H1 (cell line): ENCODE results near the gene CASQ2. TPM values are rescaled to one million over a fixed set of nuclear protein-coding genes. Genes with fewer than 3 reads are reported as not detected.

Experiments
- CTCF ChIA-PET: fragments of 300-600 bp; sonication (Branson Sonifier 250); formaldehyde crosslinking; loops from one replicate; lab custom pipeline; 2021; ENCODE audit not compliant: partially characterized antibody; lab: Charles Lee
- POLR2A ChIA-PET: fragments of 300-600 bp; sonication (Branson Sonifier 250); formaldehyde crosslinking; loops from one replicate; lab custom pipeline; 2021; ENCODE audit warnings: inconsistent platforms; ENCODE audit not compliant: partially characterized antibody; lab: Charles Lee
- DNase-seq, 2 experiments: peaks; one replicate each; pipeline versions ENCODE4 v3.0.0 to v3.0.0-alpha.2; 2010 to 2022; ENCODE audit warnings: low spot score in 2 of 2, low read depth in 1 of 2, mixed read lengths in 1 of 2
- FAIRE-seq: peaks from 2 replicates; lab custom pipeline; 2011; peaks lifted over from hg19 to GRCh38; lab: Jason Lieb, UNC
- H2AFZ ChIP-seq: 2 replicates; pipeline ENCODE4 v1.8.1; 2012; ENCODE audit warnings: low read length, inconsistent platforms
- H2AK5ac ChIP-seq: 2 replicates; pipeline ENCODE4 v1.6.1; 2013; ENCODE audit warnings: low read depth, low read length
- H2BK120ac ChIP-seq: replicated peaks from 2 replicates; pipeline ENCODE3; 2013; ENCODE audit warnings: low read depth, low read length, inconsistent platforms
- H2BK12ac ChIP-seq: 2 replicates; pipeline ENCODE4 v1.6.1; 2013; ENCODE audit warnings: low read depth, low read length
- H2BK15ac ChIP-seq: 2 replicates; pipeline ENCODE4 v1.6.1; 2013; ENCODE audit warnings: low read length
- H2BK20ac ChIP-seq: 2 replicates; pipeline ENCODE4 v1.6.1; 2013; ENCODE audit warnings: low read length
- H2BK5ac ChIP-seq: 2 replicates; pipeline ENCODE4 v1.6.1; 2013; ENCODE audit warnings: low read depth, low read length
- H3K14ac ChIP-seq: 2 replicates; pipeline ENCODE4 v1.6.1; 2013; ENCODE audit warnings: inconsistent platforms; ENCODE audit not compliant: insufficient read length
- H3K18ac ChIP-seq: 2 replicates; pipeline ENCODE4 v1.6.1; 2013; ENCODE audit warnings: low read length; ENCODE audit errors: extremely low read depth
- H3K23ac ChIP-seq: 2 replicates; pipeline ENCODE4 v1.6.1; 2013; ENCODE audit warnings: inconsistent platforms; ENCODE audit not compliant: insufficient read length
- H3K23me2 ChIP-seq: 2 replicates; pipeline ENCODE4 v1.6.1; 2013; ENCODE audit warnings: low read depth, low read length
- H3K27ac ChIP-seq: 2 replicates; pipeline ENCODE4 v1.6.1; 2011; ENCODE audit warnings: low read depth, low read length, inconsistent platforms
- H3K27me3 ChIP-seq, 4 experiments: replicated peaks in 1 of 4; 1 replicate in 1 of 4; 2 replicates in 3 of 4; pipeline versions ENCODE4 v1.6.1 to v1.8.1; 2011 to 2013; ENCODE audit warnings: low read length in 3 of 4, mild to moderate bottlenecking in 3 of 4, inconsistent platforms in 2 of 4, mixed read lengths in 2 of 4, moderate library complexity in 1 of 4; ENCODE audit not compliant: control insufficient read depth in 3 of 4, insufficient read depth in 3 of 4; ENCODE audit errors: extremely low read depth in 1 of 4
- H3K36me3 ChIP-seq, 4 experiments: 2 replicates each; pipeline versions ENCODE4 v1.6.1 to v1.8.1; 2011 to 2013; ENCODE audit warnings: mild to moderate bottlenecking in 4 of 4, low read length in 3 of 4, moderate library complexity in 2 of 4, control low read depth in 1 of 4, inconsistent platforms in 1 of 4; ENCODE audit not compliant: insufficient read depth in 4 of 4, control insufficient read depth in 2 of 4
- H3K4ac ChIP-seq: replicated peaks from 2 replicates; pipeline ENCODE3; 2013; ENCODE audit warnings: low read length, low read depth, mixed read lengths, inconsistent platforms; ENCODE audit not compliant: insufficient read length
- H3K4me1 ChIP-seq, 4 experiments: replicated peaks in 1 of 4; 1 replicate in 1 of 4; 2 replicates in 3 of 4; pipeline versions ENCODE4 v1.6.1 to v1.8.1; 2011 to 2013; ENCODE audit warnings: low read length in 3 of 4, inconsistent platforms in 2 of 4, mixed read lengths in 1 of 4; ENCODE audit not compliant: insufficient read depth in 4 of 4, control insufficient read depth in 3 of 4
- H3K4me2 ChIP-seq, 2 experiments: 2 replicates each; pipeline versions ENCODE4 v1.6.1 to v1.8.1; 2011 to 2013; ENCODE audit warnings: low read depth in 2 of 2, low read length in 2 of 2, control low read depth in 1 of 2, inconsistent platforms in 1 of 2, mild to moderate bottlenecking in 1 of 2; ENCODE audit not compliant: insufficient read depth in 1 of 2
- H3K4me3 ChIP-seq, 4 experiments: fragments of 200-600, 300-600 bp in 1 of 4; sonication (generic), shearing (Covaris generic), sonication (Bioruptor Twin) in 1 of 4; 2 replicates each; pipeline versions ENCODE4 v1.5.1 to v1.8.1; 2011 to 2016; ENCODE audit warnings: low read length in 4 of 4, low read depth in 3 of 4, control low read depth in 2 of 4, inconsistent platforms in 2 of 4, mild to moderate bottlenecking in 2 of 4, mixed read lengths in 1 of 4, moderate library complexity in 1 of 4; ENCODE audit not compliant: insufficient read depth in 2 of 4; ENCODE audit errors: extremely low read depth in 1 of 4
- H3K56ac ChIP-seq: replicated peaks from 2 replicates; pipeline ENCODE3; 2013; ENCODE audit warnings: low read depth, mild to moderate bottlenecking, mixed read lengths, low read length, inconsistent platforms; ENCODE audit not compliant: insufficient read length
- H3K79me1 ChIP-seq: 2 replicates; pipeline ENCODE4 v1.6.1; 2013; ENCODE audit warnings: low read depth, low read length, control low read depth
- H3K79me2 ChIP-seq, 2 experiments: 2 replicates each; pipeline versions ENCODE4 v1.6.1 to v1.8.1; 2012 to 2013; ENCODE audit warnings: low read length in 2 of 2, mild to moderate bottlenecking in 2 of 2, inconsistent platforms in 1 of 2; ENCODE audit not compliant: insufficient read depth in 2 of 2, control insufficient read depth in 1 of 2
- H3K9ac ChIP-seq, 4 experiments: replicated peaks in 1 of 4; 1 replicate in 1 of 4; 2 replicates in 3 of 4; pipeline versions ENCODE4 v1.6.1 to v1.8.1; 2011 to 2013; ENCODE audit warnings: low read depth in 3 of 4, low read length in 3 of 4, control low read depth in 2 of 4, mild to moderate bottlenecking in 2 of 4, moderate library complexity in 2 of 4, inconsistent platforms in 1 of 4; ENCODE audit errors: extremely low read depth in 1 of 4
- H3K9me3 ChIP-seq, 2 experiments: 2 replicates each; pipeline versions ENCODE4 v1.6.1 to v1.8.1; 2012 to 2013; ENCODE audit warnings: mild to moderate bottlenecking in 2 of 2, moderate library complexity in 2 of 2, control low read depth in 1 of 2, inconsistent platforms in 1 of 2, low read depth in 1 of 2, low read length in 1 of 2, mixed read lengths in 1 of 2; ENCODE audit not compliant: insufficient read depth in 2 of 2
- H4K20me1 ChIP-seq, 2 experiments: replicated peaks in 1 of 2; 2 replicates each; pipeline versions ENCODE3 to v1.8.1; 2011 to 2013; ENCODE audit warnings: inconsistent platforms in 2 of 2, low read length in 2 of 2, mild to moderate bottlenecking in 1 of 2; ENCODE audit not compliant: insufficient read depth in 2 of 2, control insufficient read depth in 1 of 2
- H4K5ac ChIP-seq: 2 replicates; pipeline ENCODE4 v1.6.1; 2013; ENCODE audit warnings: low read length, low read depth, mixed read lengths, inconsistent platforms; ENCODE audit not compliant: insufficient read length
- H4K8ac ChIP-seq: 2 replicates; pipeline ENCODE4 v1.8.0; 2013; ENCODE audit warnings: mild to moderate bottlenecking, moderate library complexity, low read length, inconsistent platforms; ENCODE audit not compliant: insufficient read depth; ENCODE audit errors: extremely low read depth
- H4K91ac ChIP-seq: replicated peaks from 2 replicates; pipeline ENCODE3; 2013; ENCODE audit warnings: low read length, mixed read lengths, inconsistent platforms; ENCODE audit not compliant: insufficient read length
- HDAC2 ChIP-seq, 2 experiments: fragments of 300-600 bp in 1 of 2; sonication (generic) in 1 of 2; IDR thresholded peaks; 2 replicates each; pipeline ENCODE4 v1.6.1; 2011 to 2012; ENCODE audit warnings: low read depth in 2 of 2, low read length in 2 of 2, mild to moderate bottlenecking in 2 of 2, moderate library complexity in 2 of 2, borderline replicate concordance in 1 of 2, inconsistent platforms in 1 of 2
- KDM4A ChIP-seq: IDR thresholded peaks from one replicate; pipeline ENCODE4 v1.7.1; 2012; ENCODE audit warnings: low read depth, mild to moderate bottlenecking, moderate library complexity, low read length, inconsistent platforms; ENCODE audit not compliant: severe bottlenecking
- WGBS, 2 experiments: shearing (Covaris generic) in 1 of 2; methylation state at CpG; one replicate each; pipeline versions ENCODE4 v1.1.6 to v1.1.7; 2013 to 2015; ENCODE audit warnings: low lambda C conversion rate in 2 of 2, mixed read lengths in 2 of 2, inconsistent platforms in 1 of 2, low coverage in 1 of 2, missing lambda C conversion rate in 1 of 2; ENCODE audit not compliant: insufficient replicate concordance in 2 of 2, insufficient coverage in 1 of 2, insufficient read length in 1 of 2; ENCODE audit errors: extremely low coverage in 1 of 2, missing lambda C conversion rate in 1 of 2; 5-methylcytosine and 5-hydroxymethylcytosine counted together
- polyA plus RNA-seq, 7 experiments: library from polyadenylated mRNA; depleted of rRNA in 3 of 7; stranded (reverse) in 5 of 7; unstranded in 2 of 7; fragments of >200 nt in 5 of 7; fragments of 200-250 nt in 2 of 7; gene quantifications; 1 replicate in 5 of 7; 2 replicates in 1 of 7; 4 replicates in 1 of 7; pipeline versions ENCODE4 v1.2.1 to v1.2.3, GENCODE V29; 2011 to 2013; ENCODE audit warnings: missing spikeins in 2 of 7, mixed read lengths in 2 of 7
- total RNA-seq: library from RNA; stranded (reverse); fragmentation: NEBNext Ultra II Directional; extraction: Animal tissue kit (Norgen Biotek cat#: 25700); gene quantifications from 2 replicates; pipeline ENCODE4 v1.2.1, GENCODE V29; 2021
- TF ChIP-seq, protein P1 (sequence below): IDR thresholded peaks from 2 replicates; pipeline ENCODE4 v1.6.1; 2012; ENCODE audit warnings: inconsistent platforms

The CASQ2 gene
- total and polyA plus RNA-seq, 2 of the 8 experiments (the other 6 are each of a cell fraction or from before 2014, with no cell fraction given) = not detected

DNA sequence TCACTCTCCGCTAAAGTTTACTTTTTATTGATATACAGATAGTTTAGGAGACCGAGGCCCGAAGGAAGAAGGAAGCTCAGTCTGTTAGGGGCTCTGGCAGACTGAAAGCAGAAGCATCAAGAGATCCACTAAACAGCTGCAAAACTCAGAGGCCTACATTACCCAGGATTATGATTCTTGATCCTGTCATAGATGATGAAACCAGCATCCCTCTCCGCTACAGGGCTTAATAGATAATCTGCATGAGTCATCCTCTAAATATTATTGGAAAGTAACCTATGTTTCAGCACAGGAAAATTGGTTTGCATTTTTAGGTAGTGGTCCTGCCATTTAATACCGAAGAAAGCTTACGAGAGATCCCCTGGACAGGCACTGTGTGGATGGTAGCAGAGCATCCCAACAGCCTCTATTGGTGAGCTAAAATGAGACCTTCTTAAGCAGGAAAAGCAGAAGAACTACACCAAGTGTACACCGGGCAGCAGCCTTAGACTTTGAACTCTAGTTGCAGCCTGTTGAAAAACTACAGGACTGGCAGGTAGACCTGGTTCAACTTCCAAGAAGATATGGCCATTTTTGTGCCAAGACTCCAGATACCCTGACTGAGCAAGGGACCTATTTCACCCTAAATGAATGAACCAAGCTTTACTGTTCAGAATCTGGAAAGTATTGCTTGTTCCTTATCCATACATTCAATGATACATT, 6.8 kb downstream of the CASQ2 start:
- H3K4ac ChIP-seq = no peak overlapping the region
- H3K79me1 ChIP-seq = no peaks in the 10 kb centered on the region
- no peak overlapping the region for H3K18ac ChIP-seq
- H2BK15ac ChIP-seq = no peak overlapping the region
- H3K27me3 ChIP-seq = no peaks in the 10 kb centered on the region
- no peak overlapping the region for H3K56ac ChIP-seq
- no peak for DNase-seq
- H4K8ac ChIP-seq = no peak overlapping the region
- no peaks in the 10 kb centered on the region for H3K4me1 ChIP-seq
- H2BK5ac ChIP-seq = no peak overlapping the region
- POLR2A ChIA-PET = no interaction called here
- no peak overlapping the region for H3K23ac ChIP-seq
- no peaks in the 10 kb centered on the region; a peak in 1 of 4 replicates for H3K9me3 ChIP-seq
- no peak overlapping the region for H3K4me2 ChIP-seq
- 90% methylated on average over 7 of the region's 7 CpGs; no CpG with 5 or more reads in 1 of the 2 experiments for WGBS, 2 experiments
- H2AFZ ChIP-seq = no peak overlapping the region
- no peak overlapping the region for H2BK12ac ChIP-seq
- H4K20me1 ChIP-seq = no peaks in the 10 kb centered on the region
- FAIRE-seq = no peak
- TF ChIP-seq, protein P1, sequence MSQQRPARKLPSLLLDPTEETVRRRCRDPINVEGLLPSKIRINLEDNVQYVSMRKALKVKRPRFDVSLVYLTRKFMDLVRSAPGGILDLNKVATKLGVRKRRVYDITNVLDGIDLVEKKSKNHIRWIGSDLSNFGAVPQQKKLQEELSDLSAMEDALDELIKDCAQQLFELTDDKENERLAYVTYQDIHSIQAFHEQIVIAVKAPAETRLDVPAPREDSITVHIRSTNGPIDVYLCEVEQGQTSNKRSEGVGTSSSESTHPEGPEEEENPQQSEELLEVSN = no peak
- TF ChIP-seq KDM4A (no peak), HDAC2 (IDR thresholded peaks at IDR 0.05; ENCODE audit: borderline replicate concordance in 1 of 2, low read depth in 2 of 2, low read length in 2 of 2) (no peak)
- H2AK5ac ChIP-seq = no peak overlapping the region
- H3K79me2 ChIP-seq = no peaks in the 10 kb centered on the region
- H4K5ac ChIP-seq = no peak overlapping the region
- H2BK20ac ChIP-seq = no peak overlapping the region
- no peak overlapping the region for H2BK120ac ChIP-seq
- no peaks in the 10 kb centered on the region for H3K36me3 ChIP-seq
- no peak overlapping the region for H3K4me3 ChIP-seq
- no peak overlapping the region for H3K27ac ChIP-seq
- no peaks in the 10 kb centered on the region for H3K23me2 ChIP-seq
- H4K91ac ChIP-seq = no peak overlapping the region
- H3K14ac ChIP-seq = no peak overlapping the region
- CTCF ChIA-PET = interaction anchor here (1.0 to 16.1 kb wide), 7 partner anchors 9 to 624 kb away, joined by 3 to 370 read pairs (median 18); no protein-coding TSS in a partner anchor
- H3K9ac ChIP-seq = no peak overlapping the region
